Stimulated activated CD4-positive, alpha-beta T cell treated with anti-CD3 and anti-CD28 coated beads, Interleukin-15, amount 100 ng/mL, for 1 hour (primary cell): ENCODE results near the gene PAFAH2.

Source experiments
- DNase-seq, 2 donors: peaks; one replicate each; pipeline ENCODE4 v3.0.0-alpha.2; 2020; ENCODE audit warnings: low read depth in 1 of 2, low spot score in 1 of 2

PAFAH2 gene

GRCh38 chr1:26031611-26032220 is 33.9 kb upstream of the PAFAH2 start:
- no peak for DNase-seq

DNA sequence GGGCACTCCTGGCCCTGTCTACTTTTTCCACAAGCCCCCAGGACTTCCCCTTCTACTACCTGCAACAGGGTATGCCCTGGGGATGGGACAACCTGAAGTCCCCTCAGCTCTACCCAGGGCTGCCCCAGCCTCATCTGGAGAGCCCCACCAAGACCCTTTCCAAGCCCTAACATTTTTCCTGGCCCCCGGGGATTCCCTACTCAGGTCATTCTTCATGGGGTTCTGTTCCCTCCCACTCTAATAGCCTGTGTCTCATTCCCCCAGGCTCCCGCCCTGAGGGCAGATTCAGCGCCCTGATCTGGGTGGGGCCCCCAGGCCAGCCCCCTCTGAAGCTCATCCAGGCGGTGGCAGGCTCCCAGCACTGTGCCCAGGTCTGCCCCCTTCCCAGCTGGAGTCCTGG is 33.3 kb upstream of the PAFAH2 start:
- no peak for DNase-seq

DNA sequence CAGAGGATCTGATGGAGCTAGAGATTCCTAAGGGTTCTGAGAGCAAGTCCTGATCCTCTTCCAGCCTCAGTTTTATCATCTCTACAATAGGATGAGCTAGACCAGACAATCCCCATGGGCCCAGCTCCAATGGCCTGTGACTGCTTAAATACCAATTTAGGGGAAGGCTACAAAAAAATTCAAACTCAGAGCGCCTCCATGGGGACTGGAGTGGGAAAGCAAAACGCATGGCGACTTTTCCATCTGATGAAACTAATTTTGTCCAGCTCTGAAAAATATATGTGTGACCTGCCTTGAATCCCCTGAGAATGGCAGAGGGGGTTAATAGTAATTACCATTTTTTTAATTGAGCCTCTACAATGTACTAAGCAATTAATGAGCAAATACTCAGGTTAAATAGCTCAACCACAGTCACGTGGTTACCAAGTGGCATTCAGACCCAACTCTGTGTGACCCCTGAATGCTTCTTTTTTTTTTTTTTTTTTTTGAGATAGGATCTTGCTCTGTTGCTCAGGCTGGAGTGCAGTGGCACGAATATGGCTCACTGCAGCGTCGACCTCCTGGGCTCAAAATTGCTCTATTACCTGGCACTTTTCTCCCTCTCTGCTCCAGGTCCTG is 32.1 kb upstream of the PAFAH2 start:
- no peak for DNase-seq

GRCh38 chr1:26029054-26029863 is 31.4 kb upstream of the PAFAH2 start:
- DNase-seq: no peak

DNA sequence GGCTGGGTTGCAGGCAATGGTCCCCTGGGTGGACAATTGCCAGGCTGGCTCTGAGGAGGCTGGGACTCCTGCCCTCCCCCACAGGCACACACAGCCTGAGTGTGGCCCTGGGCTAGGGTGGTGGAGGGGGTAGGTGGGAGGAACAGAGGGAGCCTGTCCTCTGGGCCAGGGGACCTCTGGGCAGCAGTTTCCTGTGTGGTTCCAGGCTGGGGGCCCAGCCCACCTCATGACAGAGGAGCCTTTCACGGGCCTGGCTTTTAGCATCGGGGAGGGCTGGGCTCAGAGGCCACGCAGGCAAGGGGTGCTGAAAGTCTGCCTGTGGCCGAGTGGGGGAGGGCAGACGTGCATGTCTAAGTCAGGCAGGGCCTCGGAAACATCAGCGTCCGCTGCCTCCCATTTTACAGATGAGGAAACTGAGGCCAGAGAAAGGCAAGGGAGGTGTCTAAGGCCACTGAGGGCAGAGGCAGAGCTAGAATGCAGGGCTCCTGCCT is 30.7 kb upstream of the PAFAH2 start:
- no peak for DNase-seq

- DNase-seq: no peak
Measured at GRCh38 chr1:26027716-26028489, 30.0 kb upstream of the PAFAH2 start.

DNA sequence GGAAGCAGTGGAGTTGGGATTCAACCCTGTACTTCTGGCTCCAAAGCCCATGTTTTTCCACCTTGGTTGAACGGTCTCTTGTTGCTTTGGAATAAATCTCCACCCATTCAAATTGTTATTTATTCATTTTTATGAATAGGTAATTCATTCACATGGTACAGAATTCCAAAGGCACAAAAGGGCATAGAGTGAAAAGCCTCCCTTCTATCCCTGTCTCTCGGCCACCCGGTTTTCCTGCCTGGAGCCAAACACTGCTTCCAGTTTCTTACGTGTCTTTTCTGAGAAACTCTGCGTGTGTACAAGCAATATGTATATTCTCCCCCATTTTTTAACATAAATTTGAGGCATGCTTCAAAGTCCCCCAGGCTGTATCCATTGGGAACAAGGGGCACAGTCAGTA is 27.7 kb upstream of the PAFAH2 start:
- DNase-seq: no peak

GRCh38 chr1:26025060-26025459 is 27.2 kb upstream of the PAFAH2 start:
- DNase-seq: no peak

GRCh38 chr1:26023826-26024225 is 26.0 kb upstream of the PAFAH2 start:
- no peak for DNase-seq

GRCh38 chr1:26023009-26023408 is 25.1 kb upstream of the PAFAH2 start:
- no peak for DNase-seq

DNA sequence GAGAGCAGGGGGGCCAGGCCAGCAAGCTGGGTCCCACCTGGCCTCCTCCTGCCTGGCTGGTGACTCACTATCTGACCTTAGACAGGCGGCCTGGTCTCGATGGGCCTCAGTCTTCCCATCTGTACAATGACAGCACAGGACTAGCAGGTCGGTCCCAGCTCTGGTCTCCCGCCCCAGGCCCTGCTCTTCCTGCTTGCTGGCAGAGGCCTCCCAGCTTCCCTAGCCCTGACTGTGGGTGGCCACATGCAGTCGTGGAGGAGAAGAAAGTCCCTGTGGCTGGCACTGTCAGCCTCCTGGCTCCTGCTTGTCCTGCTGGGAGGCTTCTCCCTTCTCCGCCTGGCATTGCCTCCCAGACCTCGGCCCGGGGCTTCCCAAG is 24.5 kb upstream of the PAFAH2 start:
- DNase-seq: no peak

- no peak for DNase-seq
Measured at GRCh38 chr1:26021647-26022403, 24.0 kb upstream of the PAFAH2 start, which contains the start of gene EXTL1. EXTL1 (plus strand) TSS chr1:26021775; CDS start chr1:26022647, 872 bp downstream.

DNA sequence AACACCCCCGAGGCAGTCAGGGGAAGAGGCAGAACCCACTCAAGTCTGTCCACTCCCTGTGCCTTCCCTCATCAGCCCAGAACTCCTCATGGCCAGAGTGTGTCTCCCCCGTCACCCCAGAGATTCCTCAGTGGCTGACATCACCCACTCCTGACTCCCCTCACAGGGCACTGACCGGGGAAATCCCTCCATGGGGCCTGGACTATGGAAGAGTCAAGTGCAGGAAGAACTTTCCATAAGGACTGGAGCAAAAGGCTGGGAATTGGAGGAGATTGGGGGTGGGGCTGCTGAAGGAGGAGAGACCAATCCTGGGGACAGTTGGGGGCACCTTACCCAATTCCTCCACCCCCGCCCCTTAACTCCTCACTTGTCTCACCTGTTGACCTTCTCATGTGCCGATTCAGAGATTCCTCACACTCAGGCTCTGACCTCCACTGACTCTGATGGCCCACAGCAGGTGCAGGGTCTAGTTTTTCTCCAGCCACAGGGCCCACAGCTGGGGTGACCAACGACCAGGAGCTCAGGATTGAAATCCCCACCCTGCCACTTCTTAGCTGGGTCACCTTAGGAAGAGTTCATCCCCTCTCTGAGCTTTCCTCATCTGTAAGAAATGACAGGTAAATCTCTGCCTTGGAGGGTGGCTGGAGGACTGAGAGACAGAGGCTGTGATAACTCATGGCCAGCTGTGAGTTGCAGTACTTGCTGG is 23.2 kb upstream of the PAFAH2 start:
- no peak for DNase-seq

- no peak for DNase-seq
Measured at GRCh38 chr1:26020330-26020768, 22.5 kb upstream of the PAFAH2 start.

GRCh38 chr1:26019641-26020315 is 21.9 kb upstream of the PAFAH2 start:
- DNase-seq: no peak

DNA sequence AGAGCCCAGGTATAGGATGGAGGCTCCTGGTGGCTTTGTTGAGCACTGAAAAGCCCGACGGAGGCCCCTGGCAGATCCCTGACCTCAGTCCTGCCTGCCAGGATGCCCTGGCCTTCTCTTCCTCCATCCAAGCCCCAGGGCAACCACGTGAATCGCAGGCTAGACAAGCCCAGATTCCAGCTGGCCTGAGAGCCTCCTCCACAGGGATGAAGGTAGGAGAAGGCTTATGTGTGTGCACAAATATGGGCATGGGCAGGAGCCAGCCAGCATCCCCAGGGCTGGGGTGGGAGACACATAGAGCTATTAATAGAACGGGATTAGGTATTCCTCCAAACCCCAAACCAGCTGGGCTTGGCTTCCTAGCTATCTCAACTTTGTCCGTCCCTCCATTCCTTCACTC is 19.7 kb upstream of the PAFAH2 start:
- no peak for DNase-seq

DNA sequence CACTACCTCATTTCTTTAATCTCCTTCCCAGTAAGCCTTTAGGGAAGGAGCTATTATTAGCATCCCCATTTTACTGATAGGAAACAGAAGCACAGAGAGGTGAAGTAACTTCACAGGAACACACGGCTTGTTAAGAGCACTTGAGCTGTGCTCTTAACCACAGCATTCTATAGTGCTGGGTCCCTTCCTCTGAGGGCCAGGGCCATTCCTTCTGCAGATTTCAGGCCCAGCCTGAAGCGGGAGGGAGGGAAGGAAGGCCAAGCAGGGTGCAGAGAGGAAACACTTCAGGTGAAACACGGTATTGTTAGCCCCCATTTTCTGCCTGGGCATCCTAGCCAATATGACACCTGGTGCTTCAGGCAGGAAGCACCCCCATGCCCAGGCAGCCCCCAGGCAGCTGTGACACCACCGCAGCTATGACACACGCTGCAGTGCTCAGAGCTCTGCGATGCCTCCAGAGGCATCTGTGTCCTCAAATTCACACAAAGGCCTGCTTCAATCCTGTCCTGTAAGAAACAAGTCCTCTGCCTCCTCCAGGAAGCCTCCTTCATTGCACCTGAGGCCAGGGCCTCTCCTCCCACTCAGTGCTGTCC is 19.2 kb upstream of the PAFAH2 start:
- DNase-seq: no peak

GRCh38 chr1:26016258-26016952 is 18.5 kb upstream of the PAFAH2 start:
- DNase-seq: no peak
